GM23338 (cell line): ENCODE measurements around the gene SCAPER. TPM values are rescaled to one million over a fixed set of nuclear protein-coding genes. Genes with fewer than 3 reads are reported as not detected.

ENCODE experiments used
- ATAC-seq: fragments of 200-7000 bp; cut with Tn5 transposase; 3 replicates; pipeline ENCODE4 v1.9.1; 2020
- DNase-seq: peaks from one replicate; pipeline ENCODE4 v3.0.0-alpha.2; 2015; ENCODE audit warnings: low spot score
- H2AFZ ChIP-seq: fragments of 200-600 bp; sonication (generic); 2 replicates; pipeline ENCODE4 v1.8.0; 2016; ENCODE audit warnings: antibody characterized with exemption, mild to moderate bottlenecking, moderate library complexity
- H3F3A ChIP-seq: fragments of 200-600 bp; sonication (generic); replicated peaks from 2 replicates; pipeline ENCODE4 v1.8.0; 2017; ENCODE audit warnings: antibody characterized with exemption, mixed run types, low read depth
- H3K27ac ChIP-seq: fragments of 200-600 bp; sonication (generic); 2 replicates; pipeline ENCODE4 v1.6.1; 2016; ENCODE audit warnings: low read depth
- H3K27me3 ChIP-seq: fragments of 200-600 bp; sonication (generic); 2 replicates; pipeline ENCODE4 v1.8.0; 2016; ENCODE audit warnings: mild to moderate bottlenecking, mixed run types, moderate library complexity; ENCODE audit not compliant: insufficient read depth
- H3K36me3 ChIP-seq: fragments of 200-600 bp; sonication (generic); 2 replicates; pipeline ENCODE4 v1.8.0; 2016; ENCODE audit warnings: mild to moderate bottlenecking; ENCODE audit not compliant: insufficient read depth
- H3K4me1 ChIP-seq: fragments of 200-600 bp; sonication (generic); 2 replicates; pipeline ENCODE4 v1.8.0; 2016; ENCODE audit warnings: mild to moderate bottlenecking, moderate library complexity; ENCODE audit not compliant: insufficient read depth
- H3K4me2 ChIP-seq: fragments of 200-600 bp; sonication (generic); 2 replicates; pipeline ENCODE4 v1.7.1; 2017; ENCODE audit warnings: mixed run types
- H3K4me3 ChIP-seq: fragments of 200-600 bp; sonication (generic); 2 replicates; pipeline ENCODE4 v1.6.1; 2016; ENCODE audit warnings: mixed run types
- H3K79me2 ChIP-seq: fragments of 200-600 bp; sonication (generic); replicated peaks from 2 replicates; pipeline ENCODE4 v1.8.0; 2017; ENCODE audit warnings: mild to moderate bottlenecking; ENCODE audit not compliant: insufficient read depth
- H3K9me2 ChIP-seq: fragments of 200-600 bp; sonication (generic); 2 replicates; pipeline ENCODE4 v1.8.0; 2017; ENCODE audit not compliant: insufficient read depth
- H4K20me1 ChIP-seq: fragments of 200-600 bp; sonication (generic); replicated peaks from 2 replicates; pipeline ENCODE4 v1.8.0; 2017; ENCODE audit warnings: mild to moderate bottlenecking; ENCODE audit not compliant: insufficient read depth
- H3K27ac Mint-ChIP-seq: 2 replicates; pipeline ENCODE4 v1.8.0; 2020; ENCODE audit warnings: inconsistent platforms, mild to moderate bottlenecking, moderate library complexity, mixed read lengths
- H3K27me3 Mint-ChIP-seq: 3 replicates; pipeline ENCODE4 v1.8.0; 2022; ENCODE audit warnings: low read depth, mild to moderate bottlenecking, moderate library complexity, mixed read lengths, inconsistent platforms; ENCODE audit not compliant: insufficient read depth, poor library complexity
- H3K36me3 Mint-ChIP-seq: 3 replicates; pipeline ENCODE4 v1.8.0; 2021; ENCODE audit warnings: low read depth, mild to moderate bottlenecking, inconsistent platforms, moderate library complexity, mixed read lengths
- H3K4me1 Mint-ChIP-seq: 3 replicates; pipeline ENCODE4 v1.8.0; 2020; ENCODE audit warnings: mild to moderate bottlenecking, inconsistent platforms, mixed read lengths
- H3K4me3 Mint-ChIP-seq: 3 replicates; pipeline ENCODE4 v1.8.0; 2021; ENCODE audit warnings: moderate library complexity, mild to moderate bottlenecking, inconsistent platforms, mixed read lengths
- H3K9me3 Mint-ChIP-seq: 3 replicates; pipeline ENCODE4 v1.8.0; 2020; ENCODE audit warnings: moderate library complexity, mild to moderate bottlenecking, inconsistent platforms, mixed read lengths
- EZH2 ChIP-seq: fragments of 200-600 bp; sonication (generic); IDR thresholded peaks from one replicate; pipeline ENCODE4 v1.8.0; 2017; ENCODE audit warnings: antibody characterized with exemption, mild to moderate bottlenecking, low read depth; ENCODE audit not compliant: unreplicated experiment
- EZH2phosphoT487 ChIP-seq: fragments of 200-600 bp; sonication (generic); IDR thresholded peaks from one replicate; pipeline ENCODE4 v1.8.1; 2018; ENCODE audit warnings: antibody characterized with exemption; ENCODE audit not compliant: unreplicated experiment
- JUNB ChIP-seq: IDR thresholded peaks from one replicate; pipeline ENCODE4 v1.6.1; 2016; ENCODE audit warnings: antibody characterized with exemption; ENCODE audit not compliant: unreplicated experiment
- NANOG ChIP-seq: IDR thresholded peaks from 2 replicates; pipeline ENCODE4 v1.6.1; 2016; ENCODE audit warnings: antibody characterized with exemption, borderline replicate concordance
- POLR2AphosphoS5 ChIP-seq: IDR thresholded peaks from 2 replicates; pipeline ENCODE4 v1.6.1; 2016; ENCODE audit warnings: antibody characterized with exemption, low read depth
- STAT1 ChIP-seq: IDR thresholded peaks from one replicate; pipeline ENCODE4 v1.6.1; 2016; ENCODE audit warnings: antibody characterized with exemption; ENCODE audit not compliant: unreplicated experiment
- ZNF331 ChIP-seq: fragments of 250-450 bp; sonication (Bioruptor Pico); IDR thresholded peaks from 2 replicates; pipeline ENCODE4 v1.5.0; 2020; ENCODE audit warnings: low read depth, mild to moderate bottlenecking, moderate library complexity
- polyA plus RNA-seq: library from polyadenylated mRNA; unstranded; fragments of >200 nt; fragmentation: Nextera tagmentation; extraction: Ambion mirVana; gene quantifications from 2 replicates; pipeline ENCODE4 v1.2.1, GENCODE V29; 2016
- total RNA-seq: library from RNA; depleted of rRNA; stranded (reverse); fragments of >200 nt; shearing (Covaris generic); gene quantifications from 2 replicates; pipeline ENCODE4 v1.2.3, GENCODE V29; 2014
- TF ChIP-seq, protein P1 (sequence below): fragments of 250-450 bp; sonication (Bioruptor Pico); IDR thresholded peaks from 2 replicates; pipeline ENCODE4 v1.5.0; 2020; ENCODE audit warnings: mild to moderate bottlenecking, moderate library complexity
- TF ChIP-seq, protein P2 (sequence below): IDR thresholded peaks from one replicate; pipeline ENCODE4 v1.6.1; 2018; ENCODE audit warnings: antibody characterized with exemption; ENCODE audit not compliant: unreplicated experiment
- TF ChIP-seq, protein P3 (sequence below), 2 experiments: fragments of 200-600 bp in 1 of 2; sonication (generic) in 1 of 2; conservative IDR thresholded peaks; 2 replicates each; pipeline versions ENCODE4 v1.5.1 to v1.6.1; 2016 to 2017; ENCODE audit warnings: antibody characterized with exemption in 2 of 2, low read depth in 2 of 2, mild to moderate bottlenecking in 2 of 2, moderate library complexity in 1 of 2
- TF ChIP-seq, protein P4 (sequence below): IDR thresholded peaks from 2 replicates; pipeline ENCODE4 v1.6.1; 2016; ENCODE audit warnings: antibody characterized with exemption

Gene SCAPER
- total and polyA plus RNA-seq, 2 experiments from 2014 or later, result 9.1 to 17.6 TPM

DNA sequence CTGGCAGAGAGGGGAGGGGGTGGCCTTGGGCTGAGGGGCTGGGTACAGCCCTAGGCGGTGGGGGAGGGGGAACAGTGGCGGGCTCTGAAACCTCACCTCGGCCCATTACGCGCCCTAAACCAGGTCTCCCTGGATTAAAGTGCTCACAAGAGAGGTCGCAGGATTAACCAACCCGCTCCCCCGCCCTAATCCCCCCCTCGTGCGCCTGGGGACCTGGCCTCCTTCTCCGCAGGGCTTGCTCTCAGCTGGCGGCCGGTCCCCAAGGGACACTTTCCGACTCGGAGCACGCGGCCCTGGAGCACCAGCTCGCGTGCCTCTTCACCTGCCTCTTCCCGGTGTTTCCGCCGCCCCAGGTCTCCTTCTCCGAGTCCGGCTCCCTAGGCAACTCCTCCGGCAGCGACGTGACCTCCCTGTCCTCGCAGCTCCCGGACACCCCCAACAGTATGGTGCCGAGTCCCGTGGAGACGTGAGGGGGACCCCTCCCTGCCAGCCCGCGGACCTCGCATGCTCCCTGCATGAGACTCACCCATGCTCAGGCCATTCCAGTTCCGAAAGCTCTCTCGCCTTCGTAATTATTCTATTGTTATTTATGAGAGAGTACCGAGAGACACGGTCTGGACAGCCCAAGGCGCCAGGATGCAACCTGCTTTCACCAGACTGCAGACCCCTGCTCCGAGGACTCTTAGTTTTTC is 563.6 kb downstream of the SCAPER start:
- H3K9me3 Mint-ChIP-seq, result peaks cover 8% of the 10 kb centered on the region
- DNase-seq, result peak; percentile 42
- Histone ChIP-seq H3K4me2 (peak overlapping the region; percentile 86), H3F3A (peaks cover 12% of the 10 kb centered on the region), H3K4me3 (peak overlapping the region; percentile 50), H3K27ac (no peak overlapping the region), H3K36me3 (no peaks in the 10 kb centered on the region), H2AFZ (peak overlapping the region; percentile 59; the same call in 1 of the 2 replicates), H3K79me2 (no peaks in the 10 kb centered on the region), H3K4me1 (peaks cover 52% of the 10 kb centered on the region), H3K27me3 (peaks cover 99% of the 10 kb centered on the region), H3K9me2 (no peaks in the 10 kb centered on the region), H4K20me1 (peaks cover 28% of the 10 kb centered on the region)
- peaks cover 96% of the 10 kb centered on the region for H3K27me3 Mint-ChIP-seq
- H3K4me3 Mint-ChIP-seq, result peak overlapping the region; percentile 75
- ATAC-seq, result peak; percentile 7
- no peak overlapping the region for H3K27ac Mint-ChIP-seq
- H3K36me3 Mint-ChIP-seq, result peaks cover 2% of the 10 kb centered on the region; the same call in 1 of the 3 replicates
- H3K4me1 Mint-ChIP-seq, result peaks cover 48% of the 10 kb centered on the region
- TF ChIP-seq, protein P1, sequence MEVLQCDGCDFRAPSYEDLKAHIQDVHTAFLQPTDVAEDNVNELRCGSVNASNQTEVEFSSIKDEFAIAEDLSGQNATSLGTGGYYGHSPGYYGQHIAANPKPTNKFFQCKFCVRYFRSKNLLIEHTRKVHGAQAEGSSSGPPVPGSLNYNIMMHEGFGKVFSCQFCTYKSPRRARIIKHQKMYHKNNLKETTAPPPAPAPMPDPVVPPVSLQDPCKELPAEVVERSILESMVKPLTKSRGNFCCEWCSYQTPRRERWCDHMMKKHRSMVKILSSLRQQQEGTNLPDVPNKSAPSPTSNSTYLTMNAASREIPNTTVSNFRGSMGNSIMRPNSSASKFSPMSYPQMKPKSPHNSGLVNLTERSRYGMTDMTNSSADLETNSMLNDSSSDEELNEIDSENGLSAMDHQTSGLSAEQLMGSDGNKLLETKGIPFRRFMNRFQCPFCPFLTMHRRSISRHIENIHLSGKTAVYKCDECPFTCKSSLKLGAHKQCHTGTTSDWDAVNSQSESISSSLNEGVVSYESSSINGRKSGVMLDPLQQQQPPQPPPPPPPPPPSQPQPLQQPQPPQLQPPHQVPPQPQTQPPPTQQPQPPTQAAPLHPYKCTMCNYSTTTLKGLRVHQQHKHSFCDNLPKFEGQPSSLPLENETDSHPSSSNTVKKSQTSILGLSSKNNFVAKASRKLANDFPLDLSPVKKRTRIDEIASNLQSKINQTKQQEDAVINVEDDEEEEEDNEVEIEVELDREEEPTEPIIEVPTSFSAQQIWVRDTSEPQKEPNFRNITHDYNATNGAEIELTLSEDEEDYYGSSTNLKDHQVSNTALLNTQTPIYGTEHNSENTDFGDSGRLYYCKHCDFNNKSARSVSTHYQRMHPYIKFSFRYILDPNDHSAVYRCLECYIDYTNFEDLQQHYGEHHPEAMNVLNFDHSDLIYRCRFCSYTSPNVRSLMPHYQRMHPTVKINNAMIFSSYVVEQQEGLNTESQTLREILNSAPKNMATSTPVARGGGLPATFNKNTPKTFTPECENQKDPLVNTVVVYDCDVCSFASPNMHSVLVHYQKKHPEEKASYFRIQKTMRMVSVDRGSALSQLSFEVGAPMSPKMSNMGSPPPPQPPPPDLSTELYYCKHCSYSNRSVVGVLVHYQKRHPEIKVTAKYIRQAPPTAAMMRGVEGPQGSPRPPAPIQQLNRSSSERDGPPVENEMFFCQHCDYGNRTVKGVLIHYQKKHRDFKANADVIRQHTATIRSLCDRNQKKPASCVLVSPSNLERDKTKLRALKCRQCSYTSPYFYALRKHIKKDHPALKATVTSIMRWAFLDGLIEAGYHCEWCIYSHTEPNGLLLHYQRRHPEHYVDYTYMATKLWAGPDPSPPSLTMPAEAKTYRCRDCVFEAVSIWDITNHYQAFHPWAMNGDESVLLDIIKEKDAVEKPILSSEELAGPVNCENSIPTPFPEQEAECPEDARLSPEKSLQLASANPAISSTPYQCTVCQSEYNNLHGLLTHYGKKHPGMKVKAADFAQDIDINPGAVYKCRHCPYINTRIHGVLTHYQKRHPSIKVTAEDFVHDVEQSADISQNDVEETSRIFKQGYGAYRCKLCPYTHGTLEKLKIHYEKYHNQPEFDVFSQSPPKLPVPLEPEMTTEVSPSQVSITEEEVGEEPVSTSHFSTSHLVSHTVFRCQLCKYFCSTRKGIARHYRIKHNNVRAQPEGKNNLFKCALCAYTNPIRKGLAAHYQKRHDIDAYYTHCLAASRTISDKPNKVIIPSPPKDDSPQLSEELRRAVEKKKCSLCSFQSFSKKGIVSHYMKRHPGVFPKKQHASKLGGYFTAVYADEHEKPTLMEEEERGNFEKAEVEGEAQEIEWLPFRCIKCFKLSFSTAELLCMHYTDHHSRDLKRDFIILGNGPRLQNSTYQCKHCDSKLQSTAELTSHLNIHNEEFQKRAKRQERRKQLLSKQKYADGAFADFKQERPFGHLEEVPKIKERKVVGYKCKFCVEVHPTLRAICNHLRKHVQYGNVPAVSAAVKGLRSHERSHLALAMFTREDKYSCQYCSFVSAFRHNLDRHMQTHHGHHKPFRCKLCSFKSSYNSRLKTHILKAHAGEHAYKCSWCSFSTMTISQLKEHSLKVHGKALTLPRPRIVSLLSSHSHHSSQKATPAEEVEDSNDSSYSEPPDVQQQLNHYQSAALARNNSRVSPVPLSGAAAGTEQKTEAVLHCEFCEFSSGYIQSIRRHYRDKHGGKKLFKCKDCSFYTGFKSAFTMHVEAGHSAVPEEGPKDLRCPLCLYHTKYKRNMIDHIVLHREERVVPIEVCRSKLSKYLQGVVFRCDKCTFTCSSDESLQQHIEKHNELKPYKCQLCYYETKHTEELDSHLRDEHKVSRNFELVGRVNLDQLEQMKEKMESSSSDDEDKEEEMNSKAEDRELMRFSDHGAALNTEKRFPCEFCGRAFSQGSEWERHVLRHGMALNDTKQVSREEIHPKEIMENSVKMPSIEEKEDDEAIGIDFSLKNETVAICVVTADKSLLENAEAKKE (CRISPR knock-in tag), result no peak
- TF ChIP-seq ZNF331 (CRISPR knock-in tag), result no peak
- no peak for TF ChIP-seq NANOG
- TF ChIP-seq, protein P2, sequence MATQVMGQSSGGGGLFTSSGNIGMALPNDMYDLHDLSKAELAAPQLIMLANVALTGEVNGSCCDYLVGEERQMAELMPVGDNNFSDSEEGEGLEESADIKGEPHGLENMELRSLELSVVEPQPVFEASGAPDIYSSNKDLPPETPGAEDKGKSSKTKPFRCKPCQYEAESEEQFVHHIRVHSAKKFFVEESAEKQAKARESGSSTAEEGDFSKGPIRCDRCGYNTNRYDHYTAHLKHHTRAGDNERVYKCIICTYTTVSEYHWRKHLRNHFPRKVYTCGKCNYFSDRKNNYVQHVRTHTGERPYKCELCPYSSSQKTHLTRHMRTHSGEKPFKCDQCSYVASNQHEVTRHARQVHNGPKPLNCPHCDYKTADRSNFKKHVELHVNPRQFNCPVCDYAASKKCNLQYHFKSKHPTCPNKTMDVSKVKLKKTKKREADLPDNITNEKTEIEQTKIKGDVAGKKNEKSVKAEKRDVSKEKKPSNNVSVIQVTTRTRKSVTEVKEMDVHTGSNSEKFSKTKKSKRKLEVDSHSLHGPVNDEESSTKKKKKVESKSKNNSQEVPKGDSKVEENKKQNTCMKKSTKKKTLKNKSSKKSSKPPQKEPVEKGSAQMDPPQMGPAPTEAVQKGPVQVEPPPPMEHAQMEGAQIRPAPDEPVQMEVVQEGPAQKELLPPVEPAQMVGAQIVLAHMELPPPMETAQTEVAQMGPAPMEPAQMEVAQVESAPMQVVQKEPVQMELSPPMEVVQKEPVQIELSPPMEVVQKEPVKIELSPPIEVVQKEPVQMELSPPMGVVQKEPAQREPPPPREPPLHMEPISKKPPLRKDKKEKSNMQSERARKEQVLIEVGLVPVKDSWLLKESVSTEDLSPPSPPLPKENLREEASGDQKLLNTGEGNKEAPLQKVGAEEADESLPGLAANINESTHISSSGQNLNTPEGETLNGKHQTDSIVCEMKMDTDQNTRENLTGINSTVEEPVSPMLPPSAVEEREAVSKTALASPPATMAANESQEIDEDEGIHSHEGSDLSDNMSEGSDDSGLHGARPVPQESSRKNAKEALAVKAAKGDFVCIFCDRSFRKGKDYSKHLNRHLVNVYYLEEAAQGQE, result no peak
- TF ChIP-seq, protein P3, sequence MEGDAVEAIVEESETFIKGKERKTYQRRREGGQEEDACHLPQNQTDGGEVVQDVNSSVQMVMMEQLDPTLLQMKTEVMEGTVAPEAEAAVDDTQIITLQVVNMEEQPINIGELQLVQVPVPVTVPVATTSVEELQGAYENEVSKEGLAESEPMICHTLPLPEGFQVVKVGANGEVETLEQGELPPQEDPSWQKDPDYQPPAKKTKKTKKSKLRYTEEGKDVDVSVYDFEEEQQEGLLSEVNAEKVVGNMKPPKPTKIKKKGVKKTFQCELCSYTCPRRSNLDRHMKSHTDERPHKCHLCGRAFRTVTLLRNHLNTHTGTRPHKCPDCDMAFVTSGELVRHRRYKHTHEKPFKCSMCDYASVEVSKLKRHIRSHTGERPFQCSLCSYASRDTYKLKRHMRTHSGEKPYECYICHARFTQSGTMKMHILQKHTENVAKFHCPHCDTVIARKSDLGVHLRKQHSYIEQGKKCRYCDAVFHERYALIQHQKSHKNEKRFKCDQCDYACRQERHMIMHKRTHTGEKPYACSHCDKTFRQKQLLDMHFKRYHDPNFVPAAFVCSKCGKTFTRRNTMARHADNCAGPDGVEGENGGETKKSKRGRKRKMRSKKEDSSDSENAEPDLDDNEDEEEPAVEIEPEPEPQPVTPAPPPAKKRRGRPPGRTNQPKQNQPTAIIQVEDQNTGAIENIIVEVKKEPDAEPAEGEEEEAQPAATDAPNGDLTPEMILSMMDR (conservative IDR thresholded peaks at IDR 0.05; ENCODE audit: low read depth in 2 of 2), result no peak
- TF ChIP-seq, protein P4, sequence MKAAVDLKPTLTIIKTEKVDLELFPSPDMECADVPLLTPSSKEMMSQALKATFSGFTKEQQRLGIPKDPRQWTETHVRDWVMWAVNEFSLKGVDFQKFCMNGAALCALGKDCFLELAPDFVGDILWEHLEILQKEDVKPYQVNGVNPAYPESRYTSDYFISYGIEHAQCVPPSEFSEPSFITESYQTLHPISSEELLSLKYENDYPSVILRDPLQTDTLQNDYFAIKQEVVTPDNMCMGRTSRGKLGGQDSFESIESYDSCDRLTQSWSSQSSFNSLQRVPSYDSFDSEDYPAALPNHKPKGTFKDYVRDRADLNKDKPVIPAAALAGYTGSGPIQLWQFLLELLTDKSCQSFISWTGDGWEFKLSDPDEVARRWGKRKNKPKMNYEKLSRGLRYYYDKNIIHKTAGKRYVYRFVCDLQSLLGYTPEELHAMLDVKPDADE, result no peak
- no peak for TF ChIP-seq JUNB
- TF ChIP-seq EZH2phosphoT487, result peak; percentile 18
- TF ChIP-seq EZH2, result peak; percentile 91
- no peak for TF ChIP-seq POLR2AphosphoS5
- TF ChIP-seq STAT1, result no peak
